ENCODE measurements around the gene OR6C76. TPM values are rescaled to one million over a fixed set of nuclear protein-coding genes. Genes with fewer than 3 reads are reported as not detected.

Gene OR6C76
- total RNA-seq, 1 donor from 2014 or later, result not detected

DNA sequence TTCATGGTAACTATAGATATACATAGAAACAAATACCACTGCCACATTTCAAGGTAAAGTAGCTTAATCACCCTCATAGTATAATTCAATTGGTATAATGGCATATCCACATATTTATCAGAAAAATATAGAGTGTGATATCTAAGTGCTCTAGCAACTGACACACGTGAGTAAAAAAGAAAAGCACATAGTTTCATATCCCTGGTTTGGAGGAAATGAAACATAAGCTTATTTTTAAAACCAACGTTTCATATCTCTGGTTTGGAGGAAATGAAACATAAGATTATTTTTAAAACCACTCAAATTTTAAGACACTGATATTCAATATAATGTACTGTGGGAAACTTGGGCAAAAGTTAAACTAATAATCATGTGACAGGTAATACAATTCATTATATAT lies 41.8 kb downstream of the OR6C76 start:
- no peak for DNase-seq (ENCODE audit: low spot score)

DNA sequence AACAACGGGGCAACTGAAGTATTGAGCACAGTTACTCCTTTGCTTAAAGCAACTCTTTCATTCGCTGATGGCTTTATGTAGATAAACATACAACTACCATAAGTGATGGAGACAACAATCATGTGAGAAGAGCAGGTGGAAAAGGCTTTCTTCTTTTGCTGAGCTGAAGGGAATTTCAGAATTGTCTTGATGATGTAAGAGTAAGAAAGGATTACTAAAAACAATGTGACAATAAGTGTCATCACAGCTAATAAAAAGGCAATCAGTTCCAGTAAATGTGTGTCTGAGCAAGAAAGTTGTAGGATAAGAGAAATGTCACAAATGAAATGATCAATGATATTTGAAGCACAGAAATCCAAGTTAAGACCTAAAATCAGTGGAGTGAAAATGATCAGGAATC lies 43.2 kb downstream of the OR6C76 start:
- no peak for DNase-seq (ENCODE audit: low spot score)

DNA sequence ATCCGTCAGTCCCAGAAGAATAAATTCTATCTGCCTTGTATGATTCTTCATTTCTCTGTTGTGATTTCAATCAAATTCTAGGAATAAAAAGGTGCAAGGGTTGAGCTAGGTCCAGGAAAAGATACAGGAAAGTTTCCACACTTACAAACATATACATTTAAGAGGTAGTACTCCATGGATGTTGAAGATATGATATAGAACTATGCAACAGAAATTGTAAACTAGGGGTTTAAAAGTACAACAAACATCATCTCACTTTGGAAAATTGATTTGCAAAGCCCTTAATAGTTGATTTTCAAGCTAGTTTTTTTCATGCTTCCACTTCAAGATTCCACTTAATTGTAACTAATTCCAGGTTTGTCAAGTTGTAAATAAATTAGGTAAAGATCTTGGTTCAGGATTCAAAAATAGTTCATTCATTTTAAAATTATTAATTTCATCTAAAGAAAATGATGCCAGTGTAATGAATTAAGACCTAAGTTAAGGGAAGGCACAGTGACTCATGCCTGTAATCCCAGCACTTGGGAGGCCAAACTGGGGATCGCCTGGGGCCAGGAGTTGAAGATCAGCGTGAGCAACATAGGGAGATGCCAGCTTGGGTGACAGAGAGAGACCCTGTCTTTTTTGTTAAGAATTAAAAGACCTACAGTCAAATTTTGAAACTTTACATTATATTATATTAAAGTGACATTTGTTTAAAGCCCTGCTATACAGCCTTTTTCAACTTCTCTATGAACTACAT lies 44.2 kb downstream of the OR6C76 start, which contains the start of gene OR6C70:
OR6C70 (minus strand) TSS at position 51 of the 742 bp plus-strand sequence; CDS start at position 51, 0 bp downstream.
- no peak for DNase-seq (ENCODE audit: low spot score)

DNA sequence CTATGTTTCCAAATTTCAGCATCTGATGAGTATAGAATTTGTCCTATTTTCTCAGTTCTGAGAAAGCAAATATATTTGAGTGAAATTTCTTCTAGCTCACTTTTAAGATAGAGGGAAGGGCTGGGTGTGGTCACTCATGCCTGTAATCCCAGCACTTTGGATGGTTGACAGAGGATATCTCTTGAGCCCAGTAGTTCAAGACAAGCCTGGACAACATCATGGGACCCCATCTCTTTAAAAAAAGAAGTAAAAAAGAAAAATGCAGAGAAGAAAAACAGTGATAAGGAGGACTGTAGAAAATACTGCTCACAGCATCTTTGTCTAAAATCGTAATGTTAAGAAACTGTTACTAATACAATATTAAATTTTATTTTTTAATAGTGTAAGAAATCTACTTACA lies 46.2 kb downstream of the OR6C76 start:
- DNase-seq (ENCODE audit: low spot score), result no peak

Other genes starting within 250 kb of the OR6C76 start
- not detected for gene OR10A7, start 205.2 kb upstream of the OR6C76 start, total RNA-seq
- gene OR6C74, start 181.6 kb upstream of the OR6C76 start, total RNA-seq, result not detected
- not detected for gene OR6C6, start 129.7 kb upstream of the OR6C76 start, total RNA-seq
- gene OR6C1, start 111.9 kb upstream of the OR6C76 start, total RNA-seq, result not detected
- not detected for gene OR6C3, start 95.5 kb upstream of the OR6C76 start, total RNA-seq
- not detected for gene OR6C75, start 63.3 kb upstream of the OR6C76 start, total RNA-seq
- not detected for gene OR6C65, start 25.7 kb upstream of the OR6C76 start, total RNA-seq
- not detected for gene OR6C2, start 17.8 kb downstream of the OR6C76 start, total RNA-seq
- not detected for gene OR6C70, start 43.9 kb downstream of the OR6C76 start, total RNA-seq
- not detected for gene OR6C68, start 66.1 kb downstream of the OR6C76 start, total RNA-seq
- not detected for gene OR6C4, start 123.3 kb downstream of the OR6C76 start, total RNA-seq
- not detected for gene OR2AP1, start 146.2 kb downstream of the OR6C76 start, total RNA-seq
- gene OR10P1, start 210.6 kb downstream of the OR6C76 start, total RNA-seq, result not detected

Measured in mesenteric fat pad (tissue), 1 donor.